Measurements from ENCODE around the gene MYH7. TPM values are rescaled to one million over a fixed set of nuclear protein-coding genes. Genes with fewer than 3 reads are reported as not detected.

The MYH7 gene
- total and polyA plus RNA-seq, 8 donors, result 0.03 to 2.0 (median 0.05) TPM; not detected in 1

DNA sequence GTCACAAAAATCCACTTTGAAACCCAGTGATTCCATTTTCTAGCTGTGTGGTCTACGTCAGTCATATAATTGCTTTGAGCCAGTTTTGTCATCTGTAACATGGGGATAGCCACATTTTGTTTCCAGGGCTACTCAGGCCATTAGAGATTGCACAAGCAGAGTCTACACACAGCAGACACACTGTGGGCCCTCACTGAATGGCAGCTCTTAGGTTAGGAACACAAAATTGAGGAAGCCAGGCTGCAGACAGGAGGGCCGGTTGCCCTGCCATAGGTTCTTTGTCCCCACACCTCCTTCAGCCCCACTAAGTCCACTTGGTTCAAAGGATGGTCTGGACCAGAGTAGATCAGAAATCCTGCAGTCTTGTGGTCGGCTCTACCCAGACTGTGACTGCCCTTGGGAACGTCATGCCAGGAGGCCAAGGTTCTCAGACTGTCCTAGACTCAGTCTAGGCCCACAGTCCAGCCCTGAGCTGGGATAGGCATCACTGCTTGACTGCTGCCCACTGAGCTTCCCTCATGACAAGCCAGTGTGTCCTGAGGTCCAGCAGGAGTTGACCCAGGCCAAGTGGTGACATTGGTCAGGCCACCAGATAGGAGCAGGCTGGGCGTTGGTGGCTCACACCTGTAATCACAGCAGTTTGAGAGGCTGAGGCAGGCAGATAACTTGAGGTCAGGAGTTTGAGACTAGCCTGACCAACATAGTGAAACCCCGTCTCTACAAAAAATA is 3.8 kb upstream of the MYH7 start:
- ATAC-seq, result no peak
- no peak overlapping the region for H3K27ac ChIP-seq
- peaks cover 0 to 4% of the 10 kb centered on the region in 2 donors for H3K27me3 ChIP-seq
- TF ChIP-seq, protein P1, sequence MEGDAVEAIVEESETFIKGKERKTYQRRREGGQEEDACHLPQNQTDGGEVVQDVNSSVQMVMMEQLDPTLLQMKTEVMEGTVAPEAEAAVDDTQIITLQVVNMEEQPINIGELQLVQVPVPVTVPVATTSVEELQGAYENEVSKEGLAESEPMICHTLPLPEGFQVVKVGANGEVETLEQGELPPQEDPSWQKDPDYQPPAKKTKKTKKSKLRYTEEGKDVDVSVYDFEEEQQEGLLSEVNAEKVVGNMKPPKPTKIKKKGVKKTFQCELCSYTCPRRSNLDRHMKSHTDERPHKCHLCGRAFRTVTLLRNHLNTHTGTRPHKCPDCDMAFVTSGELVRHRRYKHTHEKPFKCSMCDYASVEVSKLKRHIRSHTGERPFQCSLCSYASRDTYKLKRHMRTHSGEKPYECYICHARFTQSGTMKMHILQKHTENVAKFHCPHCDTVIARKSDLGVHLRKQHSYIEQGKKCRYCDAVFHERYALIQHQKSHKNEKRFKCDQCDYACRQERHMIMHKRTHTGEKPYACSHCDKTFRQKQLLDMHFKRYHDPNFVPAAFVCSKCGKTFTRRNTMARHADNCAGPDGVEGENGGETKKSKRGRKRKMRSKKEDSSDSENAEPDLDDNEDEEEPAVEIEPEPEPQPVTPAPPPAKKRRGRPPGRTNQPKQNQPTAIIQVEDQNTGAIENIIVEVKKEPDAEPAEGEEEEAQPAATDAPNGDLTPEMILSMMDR (IDR thresholded peaks at IDR 0.05), result no peak
- H3K36me3 ChIP-seq, result no peaks in the 10 kb centered on the region
- no peaks in the 10 kb centered on the region for H3K9me3 ChIP-seq
- no peak overlapping the region for H3K4me3 ChIP-seq
- intact Hi-C loops (cut with DNase I), result no loop called here
- H3K4me1 ChIP-seq, result no peaks in the 10 kb centered on the region
- peak in 1 of 4 donors; percentile 53 for DNase-seq

DNA sequence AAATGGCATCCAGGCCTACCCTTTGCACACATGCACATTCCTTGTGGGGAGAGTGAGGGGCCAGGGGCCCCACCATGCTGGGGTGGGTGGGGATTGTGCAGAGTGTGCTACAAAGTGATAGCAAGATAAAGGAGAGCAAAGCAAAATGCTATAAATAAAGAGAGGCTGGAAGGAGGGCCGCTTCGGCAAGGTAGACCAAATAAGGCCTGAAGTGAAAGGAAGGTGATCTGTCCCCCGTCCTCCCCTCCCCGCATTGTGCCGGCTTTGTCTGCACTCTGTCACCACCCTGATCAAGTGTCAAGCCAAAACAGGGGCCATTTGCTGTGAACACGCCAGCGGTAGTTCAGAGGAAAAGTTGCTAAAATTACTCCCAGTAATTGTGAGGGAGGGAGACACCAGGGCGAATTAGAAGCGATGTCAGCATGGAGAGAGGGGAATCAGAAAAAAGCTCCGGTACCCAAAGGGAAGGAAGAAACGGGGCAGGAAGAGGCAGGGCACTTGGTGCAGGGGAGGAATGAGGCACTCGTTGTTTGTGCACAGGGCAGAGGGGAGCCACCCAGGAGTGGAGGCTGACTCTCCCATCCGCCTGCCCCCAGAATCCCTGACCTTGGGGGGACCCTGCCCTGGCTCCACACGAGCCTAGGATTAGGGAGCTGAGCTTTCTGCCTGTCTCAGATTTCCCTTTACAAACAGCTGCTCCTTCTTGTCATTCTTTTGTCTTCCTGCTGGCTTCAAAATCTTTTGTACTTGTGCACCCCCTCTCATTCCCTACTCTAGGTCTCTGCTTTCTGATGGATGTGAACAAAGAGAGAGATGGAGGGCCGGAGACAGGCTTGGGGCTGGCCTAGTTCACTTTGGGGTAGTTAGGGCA is 2.9 kb upstream of the MYH7 start:
- H3K4me3 ChIP-seq, result no peak overlapping the region
- intact Hi-C loops (cut with DNase I), result no loop called here
- H3K4me1 ChIP-seq, result no peaks in the 10 kb centered on the region
- TF ChIP-seq, protein P1 (IDR thresholded peaks at IDR 0.05), result no peak
- no peaks in the 10 kb centered on the region for H3K36me3 ChIP-seq
- no peak for ATAC-seq
- no peaks in the 10 kb centered on the region for H3K9me3 ChIP-seq
- H3K27ac ChIP-seq, result no peak overlapping the region
- DNase-seq, result no peak
- peaks cover 0 to 4% of the 10 kb centered on the region in 2 donors for H3K27me3 ChIP-seq

DNA sequence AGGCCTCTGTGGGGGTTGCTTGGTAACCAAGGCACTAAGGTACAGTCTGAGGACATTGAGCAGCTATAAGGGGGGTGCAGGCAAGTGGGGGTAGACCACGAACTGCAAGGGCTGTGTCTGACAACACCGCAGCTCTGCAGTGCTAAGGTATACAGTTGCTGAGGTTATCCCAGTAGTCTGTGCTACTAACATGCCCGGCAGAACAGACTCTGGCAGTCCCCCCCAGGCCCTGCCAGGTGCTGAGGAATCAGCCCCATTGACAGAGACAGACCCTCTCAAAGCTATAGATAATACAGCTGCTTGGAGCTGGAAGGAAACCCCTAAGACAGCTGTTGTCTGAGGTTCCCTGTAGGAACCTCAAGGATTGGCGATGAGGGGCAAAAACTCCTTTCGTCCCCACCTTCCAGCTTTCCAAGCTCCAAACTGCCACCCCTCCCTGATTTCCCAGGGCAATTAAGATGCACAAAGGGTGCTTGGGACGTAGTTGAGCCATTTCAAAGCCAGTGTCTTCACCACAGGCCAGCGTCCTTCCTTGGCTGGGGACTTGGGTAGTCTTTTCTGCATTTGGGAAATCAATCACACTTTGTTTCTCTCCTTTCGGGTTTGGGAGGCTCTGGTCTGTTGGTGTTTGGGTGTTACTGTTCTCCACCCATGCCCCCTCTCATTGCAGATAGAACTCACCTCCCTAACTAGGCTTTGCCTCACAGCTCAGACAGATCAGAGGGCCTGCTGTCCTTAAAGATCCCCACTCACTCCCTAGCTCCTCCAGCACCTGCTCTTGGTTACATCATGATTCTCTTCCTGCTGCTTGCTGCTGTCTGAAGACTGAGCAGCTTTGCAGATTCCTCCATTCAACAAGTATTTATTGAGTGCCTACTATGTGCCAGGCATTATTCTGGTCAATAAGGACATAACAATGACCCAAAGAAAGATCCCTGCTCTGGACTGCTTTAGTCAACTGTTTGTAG is 2.0 kb upstream of the MYH7 start:
- ATAC-seq (no peak), DNase-seq (no peak)
- no peaks in the 10 kb centered on the region for H3K4me1 ChIP-seq
- intact Hi-C loops (cut with DNase I), result no loop called here
- H3K9me3 ChIP-seq, result no peaks in the 10 kb centered on the region
- H3K27ac ChIP-seq, result no peak overlapping the region
- H3K36me3 ChIP-seq, result no peaks in the 10 kb centered on the region
- no peaks in the 10 kb centered on the region for H3K27me3 ChIP-seq
- H3K4me3 ChIP-seq, result no peak overlapping the region
- TF ChIP-seq, protein P1 (IDR thresholded peaks at IDR 0.05), result no peak

DNA sequence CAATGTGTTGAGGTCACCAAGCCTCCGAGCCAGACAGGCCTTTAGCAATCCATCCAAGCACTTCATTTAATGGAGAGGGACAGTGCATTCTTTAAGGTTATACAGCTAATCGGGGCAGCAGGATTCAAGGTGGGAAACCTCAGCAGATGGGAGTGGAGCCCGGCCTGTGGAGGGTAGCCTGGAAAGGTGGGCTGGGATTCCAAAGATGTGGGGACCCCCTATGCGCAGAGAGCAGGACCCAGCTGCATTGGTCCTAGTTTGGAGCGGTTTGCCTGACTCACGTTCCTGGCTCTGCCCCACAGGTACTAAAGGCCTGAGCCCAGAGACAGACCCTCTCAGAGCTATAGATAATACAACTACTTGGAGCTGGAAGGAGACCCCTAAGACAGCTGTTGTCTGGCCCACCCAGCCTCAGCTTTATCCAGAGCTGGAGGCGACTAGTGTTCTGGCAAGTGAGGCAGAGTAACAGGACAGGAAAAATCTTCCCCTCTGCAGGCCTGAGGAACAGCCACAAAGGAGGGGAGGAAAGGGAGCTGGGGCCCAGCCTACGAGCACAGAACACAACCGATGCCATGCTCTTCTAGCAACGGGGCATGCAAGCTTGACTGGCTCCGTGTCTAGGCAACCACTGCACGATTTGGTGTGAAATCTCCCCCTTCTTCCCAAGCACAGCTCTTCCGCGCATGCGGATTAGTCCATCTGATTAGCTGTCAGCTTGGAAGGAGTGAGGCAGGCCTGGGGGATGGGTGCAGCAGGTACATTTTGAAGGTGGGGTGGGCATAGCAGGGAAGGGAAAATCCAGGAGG is 1.1 kb upstream of the MYH7 start:
- no peaks in the 10 kb centered on the region for H3K9me3 ChIP-seq
- TF ChIP-seq, protein P1 (IDR thresholded peaks at IDR 0.05), result no peak
- intact Hi-C loops (cut with DNase I), result no loop called here
- no peaks in the 10 kb centered on the region for H3K4me1 ChIP-seq
- ATAC-seq (no peak), DNase-seq (peak in 1 of 4 donors; percentile 65)
- H3K4me3 ChIP-seq, result no peak overlapping the region
- H3K27ac ChIP-seq, result no peak overlapping the region
- H3K27me3 ChIP-seq, result no peaks in the 10 kb centered on the region
- no peaks in the 10 kb centered on the region for H3K36me3 ChIP-seq

All from left lung (tissue), 10 donors.